C4-2B (cell line): ENCODE results near the gene MRPS33.

ENCODE experiments used
- ZFX ChIP-seq: fragments of 450-650 bp; IDR thresholded peaks from 2 replicates; pipeline ENCODE4 v1.6.1; 2017
- TF ChIP-seq, protein P1 (sequence below): fragments of 450-650 bp; conservative IDR thresholded peaks from 2 replicates; pipeline ENCODE4 v1.5.1; 2017; ENCODE audit warnings: mild to moderate bottlenecking

DNA sequence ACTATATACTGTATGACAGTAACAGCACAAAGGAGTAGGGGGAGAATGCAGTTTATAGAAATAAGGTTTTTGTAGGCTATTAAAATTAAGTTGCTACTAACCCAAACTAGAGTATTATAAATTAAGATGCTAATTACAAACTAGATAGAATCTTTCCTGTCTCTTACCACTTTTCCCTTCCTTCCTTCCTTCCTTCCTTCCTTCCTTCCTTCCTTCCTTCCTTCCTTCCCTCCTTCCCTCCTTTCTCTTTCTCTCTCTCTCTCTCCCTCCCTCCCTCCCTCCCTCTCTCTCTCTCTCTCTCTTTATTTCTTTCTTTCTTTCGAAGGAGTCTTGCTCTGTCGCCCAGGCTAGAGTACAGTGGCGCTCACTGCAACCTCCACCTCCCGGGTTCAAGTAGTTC lies 53.6 kb downstream of the MRPS33 start:
- TF ChIP-seq, protein P1, sequence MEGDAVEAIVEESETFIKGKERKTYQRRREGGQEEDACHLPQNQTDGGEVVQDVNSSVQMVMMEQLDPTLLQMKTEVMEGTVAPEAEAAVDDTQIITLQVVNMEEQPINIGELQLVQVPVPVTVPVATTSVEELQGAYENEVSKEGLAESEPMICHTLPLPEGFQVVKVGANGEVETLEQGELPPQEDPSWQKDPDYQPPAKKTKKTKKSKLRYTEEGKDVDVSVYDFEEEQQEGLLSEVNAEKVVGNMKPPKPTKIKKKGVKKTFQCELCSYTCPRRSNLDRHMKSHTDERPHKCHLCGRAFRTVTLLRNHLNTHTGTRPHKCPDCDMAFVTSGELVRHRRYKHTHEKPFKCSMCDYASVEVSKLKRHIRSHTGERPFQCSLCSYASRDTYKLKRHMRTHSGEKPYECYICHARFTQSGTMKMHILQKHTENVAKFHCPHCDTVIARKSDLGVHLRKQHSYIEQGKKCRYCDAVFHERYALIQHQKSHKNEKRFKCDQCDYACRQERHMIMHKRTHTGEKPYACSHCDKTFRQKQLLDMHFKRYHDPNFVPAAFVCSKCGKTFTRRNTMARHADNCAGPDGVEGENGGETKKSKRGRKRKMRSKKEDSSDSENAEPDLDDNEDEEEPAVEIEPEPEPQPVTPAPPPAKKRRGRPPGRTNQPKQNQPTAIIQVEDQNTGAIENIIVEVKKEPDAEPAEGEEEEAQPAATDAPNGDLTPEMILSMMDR, result no peak
- no peak for TF ChIP-seq ZFX
